Liver (tissue), 9 donors: ENCODE data around the gene ENO3. TPM values are rescaled to one million over a fixed set of nuclear protein-coding genes. Genes with fewer than 3 reads are reported as not detected.

Experiments
- DNase-seq: peaks from one replicate; pipeline ENCODE4 v3.0.0-alpha.2; 2017; ENCODE audit warnings: low spot score
- H3K27ac ChIP-seq, 2 donors: one replicate each; pipeline ENCODE4 v1.7.0; 2013; ENCODE audit warnings: inconsistent platforms in 2 of 2, low read length in 2 of 2, control low read depth in 1 of 2, low read depth in 1 of 2, mild to moderate bottlenecking in 1 of 2
- H3K27me3 ChIP-seq, 4 donors: one replicate each; pipeline versions ENCODE4 v1.6.1 to v1.7.0; 2013; ENCODE audit warnings: low read length in 3 of 4, inconsistent platforms in 1 of 4, mild to moderate bottlenecking in 1 of 4, moderate library complexity in 1 of 4; ENCODE audit not compliant: control insufficient read depth in 4 of 4, insufficient read depth in 4 of 4
- H3K36me3 ChIP-seq, 4 donors: one replicate each; pipeline versions ENCODE4 v1.6.1 to v1.7.0; 2013; ENCODE audit warnings: low read length in 3 of 4, mild to moderate bottlenecking in 3 of 4, low read depth in 1 of 4, moderate library complexity in 1 of 4; ENCODE audit not compliant: control insufficient read depth in 4 of 4, insufficient read depth in 3 of 4
- H3K4me1 ChIP-seq, 4 donors: one replicate each; pipeline versions ENCODE4 v1.6.1 to v1.7.0; 2013; ENCODE audit warnings: low read length in 3 of 4, mild to moderate bottlenecking in 3 of 4, moderate library complexity in 1 of 4; ENCODE audit not compliant: control insufficient read depth in 4 of 4, insufficient read depth in 4 of 4
- H3K4me3 ChIP-seq, 3 donors: one replicate each; pipeline versions ENCODE4 v1.6.1 to v1.7.0; 2013; ENCODE audit warnings: low read length in 3 of 3, control low read depth in 1 of 3, low read depth in 1 of 3, mild to moderate bottlenecking in 1 of 3
- H3K9ac ChIP-seq, 2 donors: one replicate each; pipeline ENCODE4 v1.7.0; 2013; ENCODE audit warnings: low read length in 2 of 2, mild to moderate bottlenecking in 2 of 2, moderate library complexity in 2 of 2, control low read depth in 1 of 2, low read depth in 1 of 2
- H3K9me3 ChIP-seq, 4 donors: one replicate each; pipeline versions ENCODE4 v1.6.1 to v1.7.0; 2013; ENCODE audit warnings: low read length in 3 of 4; ENCODE audit not compliant: control insufficient read depth in 4 of 4
- ATF3 ChIP-seq: IDR thresholded peaks from 2 replicates; pipeline ENCODE4 v1.6.1; 2016; ENCODE audit warnings: antibody characterized with exemption
- EGR1 ChIP-seq, 2 donors: IDR thresholded peaks; 2 replicates each; pipeline ENCODE4 v1.6.1; 2016 to 2018; ENCODE audit warnings: antibody characterized with exemption in 2 of 2, low read depth in 2 of 2
- FOXA1 ChIP-seq: IDR thresholded peaks from 2 replicates; pipeline ENCODE4 v1.6.1; 2016; ENCODE audit warnings: antibody characterized with exemption
- FOXA2 ChIP-seq: IDR thresholded peaks from 2 replicates; pipeline ENCODE4 v1.6.1; 2016; ENCODE audit warnings: antibody characterized with exemption
- GABPA ChIP-seq, 2 donors: IDR thresholded peaks in 1 of 2; conservative IDR thresholded peaks in 1 of 2; 2 replicates each; pipeline ENCODE4 v1.6.1; 2016; ENCODE audit warnings: antibody characterized with exemption in 2 of 2, mild to moderate bottlenecking in 1 of 2, moderate library complexity in 1 of 2
- HNF4A ChIP-seq, 2 donors: conservative IDR thresholded peaks; 2 replicates each; pipeline ENCODE4 v1.6.1; 2016; ENCODE audit warnings: antibody characterized with exemption in 2 of 2, mild to moderate bottlenecking in 2 of 2
- HNF4G ChIP-seq: IDR thresholded peaks from 2 replicates; pipeline ENCODE4 v1.6.1; 2016; ENCODE audit warnings: antibody characterized with exemption
- JUND ChIP-seq, 2 donors: IDR thresholded peaks; 2 replicates each; pipeline ENCODE4 v1.6.1; 2016; ENCODE audit warnings: antibody characterized with exemption in 2 of 2
- NR2F2 ChIP-seq: IDR thresholded peaks from 2 replicates; pipeline ENCODE4 v1.6.1; 2016; ENCODE audit warnings: antibody characterized with exemption
- RAD21 ChIP-seq, 2 donors: IDR thresholded peaks; 2 replicates each; pipeline ENCODE4 v1.6.1; 2016; ENCODE audit warnings: antibody characterized with exemption in 2 of 2, mild to moderate bottlenecking in 2 of 2
- RXRA ChIP-seq, 2 donors: IDR thresholded peaks; 2 replicates each; pipeline ENCODE4 v1.6.1; 2017 to 2018; ENCODE audit warnings: antibody characterized with exemption in 2 of 2, mild to moderate bottlenecking in 1 of 2
- SP1 ChIP-seq: IDR thresholded peaks from 2 replicates; pipeline ENCODE4 v1.6.1; 2018; ENCODE audit warnings: antibody characterized with exemption, mild to moderate bottlenecking
- TAF1 ChIP-seq: conservative IDR thresholded peaks from 2 replicates; pipeline ENCODE4 v1.6.1; 2016; ENCODE audit warnings: antibody characterized with exemption, mild to moderate bottlenecking
- YY1 ChIP-seq: IDR thresholded peaks from 2 replicates; pipeline ENCODE4 v1.6.1; 2016; ENCODE audit warnings: antibody characterized with exemption, mild to moderate bottlenecking
- WGBS: extraction: QIAGEN DNeasy Blood & Tissue Kit; methylation state at CpG from one replicate; pipeline ENCODE4 v1.1.7; 2013; 5-methylcytosine and 5-hydroxymethylcytosine counted together
- polyA plus RNA-seq, 2 donors: library from polyadenylated mRNA; stranded (reverse) in 1 of 2; unstranded in 1 of 2; fragments of 200-250 nt in 1 of 2; fragments of >200 nt in 1 of 2; fragmentation: Nextera tagmentation in 1 of 2; extraction: Ambion mirVana in 1 of 2; gene quantifications; one replicate each; pipeline versions ENCODE4 v1.2.1 to v1.2.3, GENCODE V29; 2013 to 2015
- total RNA-seq, 2 donors: library from RNA; depleted of rRNA; stranded (reverse); fragments of >200 nt; gene quantifications; one replicate each; pipeline ENCODE4 v1.2.3, GENCODE V29; 2014
- TF ChIP-seq, protein P1 (sequence below): IDR thresholded peaks from 2 replicates; pipeline ENCODE4 v1.6.1; 2016; ENCODE audit warnings: antibody characterized with exemption
- TF ChIP-seq, protein P2 (sequence below): IDR thresholded peaks from 2 replicates; pipeline ENCODE4 v1.6.1; 2016; ENCODE audit warnings: antibody characterized with exemption
- TF ChIP-seq, protein P3 (sequence below): fragments of 150-350 bp; IDR thresholded peaks from 2 replicates; pipeline ENCODE4 v1.5.1; 2017; ENCODE audit warnings: improper control_type of control experiment, low read depth, low read length; ENCODE audit not compliant: missing input control
- TF ChIP-seq, protein P4 (sequence below): IDR thresholded peaks from 2 replicates; pipeline ENCODE4 v1.6.1; 2016; ENCODE audit warnings: antibody characterized with exemption, mild to moderate bottlenecking
- donor health status: healthy.
- donor health status: healthy.
- donor health status: healthy.
- donor health status: healthy.
- donor health status: healthy.

The ENO3 gene
- total and polyA plus RNA-seq, 4 donors: 26.3 to 117 (median 30.8) TPM

GRCh38 chr17:4974115-4974670 is 23.3 kb downstream of the ENO3 start:
- TF ChIP-seq RXRA (IDR thresholded peaks at IDR 0.05) (no peak), YY1 (no peak), GABPA (IDR thresholded peaks at IDR 0.05 in 1 of 2, conservative IDR thresholded peaks at IDR 0.05 in 1 of 2) (no peak), FOXA2 (no peak), EGR1 (IDR thresholded peaks at IDR 0.05; ENCODE audit: low read depth in 2 of 2) (no peak), TAF1 (no peak), SP1 (no peak), ATF3 (no peak), HNF4A (conservative IDR thresholded peaks at IDR 0.05) (no peak), RAD21 (IDR thresholded peaks at IDR 0.05) (no peak), JUND (IDR thresholded peaks at IDR 0.05) (no peak), HNF4G (no peak), NR2F2 (no peak), FOXA1 (no peak)
- TF ChIP-seq, protein P1, sequence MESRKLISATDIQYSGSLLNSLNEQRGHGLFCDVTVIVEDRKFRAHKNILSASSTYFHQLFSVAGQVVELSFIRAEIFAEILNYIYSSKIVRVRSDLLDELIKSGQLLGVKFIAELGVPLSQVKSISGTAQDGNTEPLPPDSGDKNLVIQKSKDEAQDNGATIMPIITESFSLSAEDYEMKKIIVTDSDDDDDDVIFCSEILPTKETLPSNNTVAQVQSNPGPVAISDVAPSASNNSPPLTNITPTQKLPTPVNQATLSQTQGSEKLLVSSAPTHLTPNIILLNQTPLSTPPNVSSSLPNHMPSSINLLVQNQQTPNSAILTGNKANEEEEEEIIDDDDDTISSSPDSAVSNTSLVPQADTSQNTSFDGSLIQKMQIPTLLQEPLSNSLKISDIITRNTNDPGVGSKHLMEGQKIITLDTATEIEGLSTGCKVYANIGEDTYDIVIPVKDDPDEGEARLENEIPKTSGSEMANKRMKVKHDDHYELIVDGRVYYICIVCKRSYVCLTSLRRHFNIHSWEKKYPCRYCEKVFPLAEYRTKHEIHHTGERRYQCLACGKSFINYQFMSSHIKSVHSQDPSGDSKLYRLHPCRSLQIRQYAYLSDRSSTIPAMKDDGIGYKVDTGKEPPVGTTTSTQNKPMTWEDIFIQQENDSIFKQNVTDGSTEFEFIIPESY: no peak
- TF ChIP-seq, protein P2, sequence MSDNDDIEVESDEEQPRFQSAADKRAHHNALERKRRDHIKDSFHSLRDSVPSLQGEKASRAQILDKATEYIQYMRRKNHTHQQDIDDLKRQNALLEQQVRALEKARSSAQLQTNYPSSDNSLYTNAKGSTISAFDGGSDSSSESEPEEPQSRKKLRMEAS: no peak
- TF ChIP-seq, protein P3, sequence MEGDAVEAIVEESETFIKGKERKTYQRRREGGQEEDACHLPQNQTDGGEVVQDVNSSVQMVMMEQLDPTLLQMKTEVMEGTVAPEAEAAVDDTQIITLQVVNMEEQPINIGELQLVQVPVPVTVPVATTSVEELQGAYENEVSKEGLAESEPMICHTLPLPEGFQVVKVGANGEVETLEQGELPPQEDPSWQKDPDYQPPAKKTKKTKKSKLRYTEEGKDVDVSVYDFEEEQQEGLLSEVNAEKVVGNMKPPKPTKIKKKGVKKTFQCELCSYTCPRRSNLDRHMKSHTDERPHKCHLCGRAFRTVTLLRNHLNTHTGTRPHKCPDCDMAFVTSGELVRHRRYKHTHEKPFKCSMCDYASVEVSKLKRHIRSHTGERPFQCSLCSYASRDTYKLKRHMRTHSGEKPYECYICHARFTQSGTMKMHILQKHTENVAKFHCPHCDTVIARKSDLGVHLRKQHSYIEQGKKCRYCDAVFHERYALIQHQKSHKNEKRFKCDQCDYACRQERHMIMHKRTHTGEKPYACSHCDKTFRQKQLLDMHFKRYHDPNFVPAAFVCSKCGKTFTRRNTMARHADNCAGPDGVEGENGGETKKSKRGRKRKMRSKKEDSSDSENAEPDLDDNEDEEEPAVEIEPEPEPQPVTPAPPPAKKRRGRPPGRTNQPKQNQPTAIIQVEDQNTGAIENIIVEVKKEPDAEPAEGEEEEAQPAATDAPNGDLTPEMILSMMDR: no peak
- TF ChIP-seq, protein P4, sequence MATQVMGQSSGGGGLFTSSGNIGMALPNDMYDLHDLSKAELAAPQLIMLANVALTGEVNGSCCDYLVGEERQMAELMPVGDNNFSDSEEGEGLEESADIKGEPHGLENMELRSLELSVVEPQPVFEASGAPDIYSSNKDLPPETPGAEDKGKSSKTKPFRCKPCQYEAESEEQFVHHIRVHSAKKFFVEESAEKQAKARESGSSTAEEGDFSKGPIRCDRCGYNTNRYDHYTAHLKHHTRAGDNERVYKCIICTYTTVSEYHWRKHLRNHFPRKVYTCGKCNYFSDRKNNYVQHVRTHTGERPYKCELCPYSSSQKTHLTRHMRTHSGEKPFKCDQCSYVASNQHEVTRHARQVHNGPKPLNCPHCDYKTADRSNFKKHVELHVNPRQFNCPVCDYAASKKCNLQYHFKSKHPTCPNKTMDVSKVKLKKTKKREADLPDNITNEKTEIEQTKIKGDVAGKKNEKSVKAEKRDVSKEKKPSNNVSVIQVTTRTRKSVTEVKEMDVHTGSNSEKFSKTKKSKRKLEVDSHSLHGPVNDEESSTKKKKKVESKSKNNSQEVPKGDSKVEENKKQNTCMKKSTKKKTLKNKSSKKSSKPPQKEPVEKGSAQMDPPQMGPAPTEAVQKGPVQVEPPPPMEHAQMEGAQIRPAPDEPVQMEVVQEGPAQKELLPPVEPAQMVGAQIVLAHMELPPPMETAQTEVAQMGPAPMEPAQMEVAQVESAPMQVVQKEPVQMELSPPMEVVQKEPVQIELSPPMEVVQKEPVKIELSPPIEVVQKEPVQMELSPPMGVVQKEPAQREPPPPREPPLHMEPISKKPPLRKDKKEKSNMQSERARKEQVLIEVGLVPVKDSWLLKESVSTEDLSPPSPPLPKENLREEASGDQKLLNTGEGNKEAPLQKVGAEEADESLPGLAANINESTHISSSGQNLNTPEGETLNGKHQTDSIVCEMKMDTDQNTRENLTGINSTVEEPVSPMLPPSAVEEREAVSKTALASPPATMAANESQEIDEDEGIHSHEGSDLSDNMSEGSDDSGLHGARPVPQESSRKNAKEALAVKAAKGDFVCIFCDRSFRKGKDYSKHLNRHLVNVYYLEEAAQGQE: no peak
- no peaks in the 10 kb centered on the region for H3K9me3 ChIP-seq
- no peak overlapping the region for H3K9ac ChIP-seq
- H3K4me3 ChIP-seq: no peak overlapping the region
- peaks cover 11 to 22% (median 18%) of the 10 kb centered on the region in 4 donors for H3K36me3 ChIP-seq
- peaks cover 3 to 34% (median 21%) of the 10 kb centered on the region in 4 donors for H3K4me1 ChIP-seq
- 90% methylated on average over 9 of the region's 9 CpGs for WGBS
- no peak overlapping the region for H3K27ac ChIP-seq
- DNase-seq: no peak
- no peaks in the 10 kb centered on the region for H3K27me3 ChIP-seq
